Activated gamma-delta T cell treated with Interleukin-2 at 50 U/mL for 16 hours (primary cell): ENCODE measurements around the gene PAGE2.
"Not testable (repeated sequence)": the region's sequence is repeated elsewhere in the genome, so short reads cannot be mapped to it uniquely, and the experiment has no call there.

Experiments
- DNase-seq: peaks from one replicate; pipeline ENCODE4 v3.0.0-alpha.2; 2020

The PAGE2 gene

GRCh38 chrX:55088795-55089489 lies at the start of gene PAGE2:
TSS of gene PAGE2 (plus strand) at chrX:55089018. CDS start at chrX:55090021, 1,003 bp downstream.
- no peak for DNase-seq

GRCh38 chrX:55039471-55039870 lies 49.3 kb upstream of the PAGE2 start:
- DNase-seq = no peak

DNA sequence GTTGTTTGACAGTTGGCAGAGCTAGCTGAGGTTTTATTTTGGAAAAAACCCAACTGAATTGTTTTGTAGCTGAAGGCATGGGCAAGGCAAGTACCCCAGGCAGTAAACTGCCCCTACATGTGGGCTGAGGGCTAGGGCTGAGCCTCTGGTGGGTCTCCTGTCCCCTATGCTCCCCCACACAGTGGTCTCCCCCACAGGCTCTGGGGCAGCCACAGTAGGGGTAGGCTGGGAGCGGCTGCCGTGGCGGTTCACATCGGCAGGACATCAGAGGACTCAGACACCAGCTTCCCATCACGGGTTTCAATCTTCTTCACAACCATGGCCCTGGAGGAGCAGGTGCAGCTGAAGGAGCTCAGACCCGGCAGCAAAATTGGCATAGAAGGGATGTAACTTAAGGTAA lies 47.3 kb upstream of the PAGE2 start:
- DNase-seq = no peak

DNA sequence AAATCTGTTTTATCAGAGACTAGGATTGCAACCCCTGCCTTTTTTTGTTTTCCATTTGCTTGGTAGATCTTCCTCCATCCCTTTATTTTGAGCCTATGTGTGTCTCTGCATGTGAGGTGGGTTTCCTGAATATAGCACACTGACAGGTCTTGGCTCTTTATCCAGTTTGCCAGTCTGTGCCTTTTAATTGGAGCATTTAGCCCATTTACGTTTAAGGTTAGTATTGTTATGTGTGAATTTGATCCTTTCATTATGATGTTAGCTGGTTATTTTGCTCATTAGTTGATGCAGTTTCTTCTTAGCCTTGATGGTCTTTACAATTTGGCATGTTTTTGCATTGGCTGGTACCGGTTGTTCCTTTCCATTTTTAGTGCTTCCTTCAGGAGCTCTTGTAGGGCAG lies 38.2 kb upstream of the PAGE2 start:
- not testable (repeated sequence) for DNase-seq

DNA sequence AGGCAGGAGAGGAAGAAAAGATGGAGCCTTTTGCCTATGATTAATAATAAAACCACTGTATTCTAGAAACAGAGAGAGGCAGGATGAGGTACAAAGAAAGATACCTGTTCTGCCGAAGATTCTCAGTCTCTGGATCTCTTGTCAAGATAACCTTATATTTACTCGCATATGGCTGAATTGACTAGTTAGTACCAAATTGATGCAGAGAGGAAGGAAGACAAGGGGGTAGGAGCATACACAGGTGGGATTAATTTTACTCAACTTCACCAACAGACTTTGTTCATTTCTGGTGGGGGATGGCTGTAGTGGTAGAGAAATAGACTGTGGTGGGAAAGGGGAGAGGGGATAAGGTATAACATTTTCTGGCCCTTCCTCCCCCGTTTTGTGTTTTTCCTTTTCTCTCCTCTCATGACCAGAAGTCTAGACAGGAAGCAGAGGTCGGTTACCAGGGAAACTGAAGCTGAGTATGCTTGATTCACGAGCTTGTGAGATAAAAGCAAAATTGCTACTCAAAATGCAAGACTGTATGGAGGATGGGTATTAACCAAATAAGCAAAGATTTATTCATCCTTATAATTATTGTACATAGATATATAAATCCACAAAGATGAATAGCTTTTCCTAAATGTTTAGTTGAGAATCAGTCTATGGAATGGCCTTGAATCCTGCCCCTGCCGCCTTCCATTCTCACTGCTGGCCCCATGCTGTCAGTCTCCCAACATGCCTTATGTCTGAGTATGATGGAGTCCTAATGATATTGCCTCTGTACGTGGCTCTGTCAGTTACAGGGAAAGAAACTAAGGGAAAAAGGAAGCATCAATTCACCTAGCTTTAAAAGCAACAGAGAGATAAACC lies 31.8 kb upstream of the PAGE2 start:
- peak; percentile 31 for DNase-seq

GRCh38 chrX:55057675-55058249 lies 31.1 kb upstream of the PAGE2 start:
- peak; percentile 26 for DNase-seq

DNA sequence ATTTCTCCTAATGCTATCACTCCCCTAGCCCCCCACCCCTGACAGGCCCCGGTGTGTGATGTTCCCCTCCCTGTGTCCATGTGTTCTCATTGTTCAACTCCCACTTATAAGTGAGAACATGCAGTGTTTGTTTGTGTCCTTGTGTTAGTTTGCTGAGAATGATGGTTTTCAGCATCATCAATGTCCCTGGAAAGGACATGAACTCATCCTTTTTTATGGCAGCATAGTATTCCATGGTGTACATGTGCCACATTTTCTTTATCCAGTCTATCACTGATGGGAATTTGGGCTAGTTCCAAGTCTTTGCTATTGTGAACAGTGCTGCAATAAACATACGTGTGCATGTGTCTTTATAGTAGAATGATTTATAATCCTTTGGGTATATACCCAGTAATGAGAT lies 21.6 kb upstream of the PAGE2 start:
- DNase-seq = not testable (repeated sequence)

DNA sequence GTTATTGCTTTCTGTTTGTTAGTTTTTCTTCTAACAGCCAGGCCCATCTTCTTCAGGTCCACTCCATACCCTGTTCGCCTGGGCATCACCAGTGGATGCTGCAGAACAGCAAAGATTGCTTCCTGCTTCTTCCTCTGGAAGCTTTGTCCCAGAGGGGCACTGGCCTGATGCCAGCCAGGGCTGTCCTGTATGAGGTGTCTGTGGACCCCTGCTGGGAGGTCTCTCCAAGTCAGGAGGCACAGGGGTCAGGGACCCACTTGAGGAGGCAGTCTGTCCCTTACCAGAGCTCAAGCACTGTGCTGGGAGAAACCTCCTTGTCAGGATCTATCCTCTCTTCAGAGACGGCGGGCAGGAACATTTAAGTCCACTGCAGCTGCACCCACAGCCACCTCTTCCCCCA lies 16.5 kb upstream of the PAGE2 start:
- no peak for DNase-seq

- no peak for DNase-seq
Measured at GRCh38 chrX:55074851-55075467, 13.9 kb upstream of the PAGE2 start, which contains the start of gene PAGE2B. TSS of gene PAGE2B (plus strand) at chrX:55075030. CDS start at chrX:55076042, 1,012 bp downstream.

DNA sequence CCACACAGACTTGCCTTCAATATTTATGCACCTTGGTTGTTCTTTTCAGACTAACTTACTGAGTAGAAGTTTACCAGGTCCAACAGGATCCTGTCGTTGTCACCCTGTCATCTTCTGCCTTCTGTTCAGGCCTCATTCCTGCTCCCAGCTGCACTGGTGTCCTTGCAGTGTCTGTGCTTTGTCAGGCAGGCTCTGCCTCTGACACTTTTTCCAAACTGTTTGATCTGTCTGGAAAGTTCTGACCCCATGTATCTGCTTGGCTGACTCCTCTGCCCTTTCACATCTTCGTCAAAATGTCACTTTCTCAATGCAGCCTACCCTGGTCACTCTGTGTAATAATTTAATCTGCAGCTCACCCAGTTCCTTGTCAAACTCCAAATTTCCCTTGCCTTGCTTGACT lies 9.9 kb downstream of the PAGE2 start:
- DNase-seq = no peak

DNA sequence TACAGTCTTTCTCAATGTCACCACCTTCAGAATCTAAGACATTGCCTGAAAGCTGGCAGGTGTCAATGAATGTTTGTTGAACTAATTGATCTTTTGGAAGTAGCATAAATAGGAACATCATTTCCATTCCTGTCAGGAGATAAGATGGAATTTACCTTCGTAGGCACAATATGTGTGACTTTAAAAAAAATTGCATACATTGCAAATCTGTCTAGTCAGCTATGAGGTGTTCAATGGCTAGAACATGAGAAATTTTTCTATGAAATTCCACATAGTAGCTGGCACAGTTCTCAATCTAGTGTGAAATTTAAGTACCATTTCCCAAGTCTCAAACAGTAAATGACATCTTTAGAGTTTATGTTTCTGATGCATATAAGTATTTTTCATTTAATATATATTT lies 10.3 kb downstream of the PAGE2 start:
- DNase-seq = no peak

- no peak for DNase-seq
Measured at GRCh38 chrX:55102754-55103153, 13.9 kb downstream of the PAGE2 start.

GRCh38 chrX:55107262-55107661 lies 18.4 kb downstream of the PAGE2 start:
- no peak for DNase-seq

DNA sequence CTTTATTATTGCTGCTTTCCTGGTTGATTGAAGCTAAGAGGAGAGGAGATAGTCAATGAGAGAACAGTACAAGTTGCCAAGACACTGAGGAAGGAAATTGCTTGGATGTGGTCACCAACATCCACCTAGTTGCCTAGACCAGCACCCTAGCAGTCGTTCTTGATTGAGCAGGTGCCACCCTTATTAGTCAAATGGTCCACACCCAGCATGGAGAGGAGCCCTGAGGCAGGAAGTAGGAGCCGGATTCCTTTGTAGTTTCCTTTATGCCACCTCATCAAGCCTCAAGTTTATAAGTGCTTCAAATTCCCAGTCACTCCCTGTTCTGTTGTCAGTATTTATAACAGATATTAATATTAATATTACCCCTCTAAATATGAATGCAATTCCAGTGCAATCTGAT lies 19.1 kb downstream of the PAGE2 start:
- no peak for DNase-seq

- no peak for DNase-seq
Measured at GRCh38 chrX:55109306-55109705, 20.5 kb downstream of the PAGE2 start.

- no peak for DNase-seq
Measured at GRCh38 chrX:55111578-55112254, 22.9 kb downstream of the PAGE2 start.

DNA sequence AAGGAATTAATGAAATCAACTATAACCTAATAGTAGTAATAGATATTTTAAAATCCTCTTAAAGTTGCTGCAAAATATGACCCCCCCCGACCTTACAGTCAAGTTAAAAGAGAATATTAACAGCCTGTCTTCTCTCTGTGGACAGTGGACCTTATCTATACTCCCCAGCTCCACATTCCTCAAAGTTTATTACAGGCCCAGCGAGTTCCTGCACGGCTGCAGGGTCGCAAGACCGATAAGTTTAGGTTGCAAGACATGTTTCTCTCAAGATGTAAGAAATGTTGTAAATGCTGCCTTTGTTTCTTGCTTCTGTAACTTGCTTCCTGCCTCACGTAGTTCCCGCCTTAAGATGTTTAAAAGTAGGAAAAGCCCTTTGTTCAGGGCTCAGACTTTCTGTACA lies 27.8 kb downstream of the PAGE2 start:
- DNase-seq = not testable (repeated sequence)

- DNase-seq = no peak
Measured at GRCh38 chrX:55118574-55118973, 29.8 kb downstream of the PAGE2 start.

DNA sequence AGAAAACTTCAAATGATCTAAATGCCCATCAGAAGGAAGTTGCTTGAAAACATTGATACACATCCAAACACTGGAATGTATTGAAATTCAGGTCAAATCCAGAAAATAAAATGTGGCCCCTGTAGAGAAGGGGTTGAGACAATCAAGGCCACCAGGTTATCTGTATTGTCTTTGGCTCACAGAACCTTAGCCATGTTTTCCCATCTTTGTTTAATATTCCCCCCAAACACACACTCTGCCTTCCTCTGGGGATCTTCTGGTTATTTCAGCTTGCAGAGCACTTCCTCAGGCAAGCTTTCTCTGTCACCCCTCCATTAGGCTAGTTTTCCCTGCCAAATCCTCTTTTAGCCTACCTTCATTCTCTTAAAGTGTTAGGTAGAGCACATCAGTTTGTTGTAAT lies 30.5 kb downstream of the PAGE2 start:
- DNase-seq = no peak

GRCh38 chrX:55119712-55120111 lies 30.9 kb downstream of the PAGE2 start:
- DNase-seq = no peak

DNA sequence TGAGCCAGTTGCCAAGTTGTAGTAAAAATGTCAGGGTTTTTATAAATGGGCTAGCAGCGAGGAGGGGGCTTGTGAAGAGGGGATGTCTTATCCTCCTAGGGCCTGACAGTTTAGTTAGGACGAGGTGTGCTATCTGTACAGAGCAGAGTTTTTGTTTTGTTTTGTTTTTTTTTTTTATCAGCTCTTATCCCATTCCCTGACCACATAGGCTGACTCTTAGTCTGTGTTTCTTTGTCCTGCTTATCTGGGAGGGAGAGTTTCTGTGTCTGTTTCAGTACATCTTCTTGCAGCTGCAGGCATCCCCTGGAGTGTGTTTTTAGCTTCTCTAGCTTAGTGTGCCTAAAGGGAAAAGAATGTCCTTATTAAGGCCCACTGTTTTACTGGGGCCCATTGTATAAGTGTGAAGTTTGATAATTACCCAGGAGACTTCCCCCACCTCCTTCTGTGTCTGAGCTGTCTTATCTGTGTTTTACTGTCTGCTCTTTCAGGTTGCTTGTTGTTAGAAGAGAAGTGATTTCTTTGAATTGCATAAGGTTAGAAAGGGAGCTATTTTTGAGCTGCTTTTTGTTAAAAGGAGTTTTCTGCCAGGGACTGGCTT lies 32.0 kb downstream of the PAGE2 start:
- DNase-seq = no peak

- no peak for DNase-seq
Measured at GRCh38 chrX:55123900-55124299, 35.1 kb downstream of the PAGE2 start.
